ENCODE results near the gene TELO2. TPM values are rescaled to one million over a fixed set of nuclear protein-coding genes. Genes with fewer than 3 reads are reported as not detected.

The TELO2 gene
- total RNA-seq, 4 donors from 2014 or later: 17.0 to 29.3 (median 21.4) TPM

DNA sequence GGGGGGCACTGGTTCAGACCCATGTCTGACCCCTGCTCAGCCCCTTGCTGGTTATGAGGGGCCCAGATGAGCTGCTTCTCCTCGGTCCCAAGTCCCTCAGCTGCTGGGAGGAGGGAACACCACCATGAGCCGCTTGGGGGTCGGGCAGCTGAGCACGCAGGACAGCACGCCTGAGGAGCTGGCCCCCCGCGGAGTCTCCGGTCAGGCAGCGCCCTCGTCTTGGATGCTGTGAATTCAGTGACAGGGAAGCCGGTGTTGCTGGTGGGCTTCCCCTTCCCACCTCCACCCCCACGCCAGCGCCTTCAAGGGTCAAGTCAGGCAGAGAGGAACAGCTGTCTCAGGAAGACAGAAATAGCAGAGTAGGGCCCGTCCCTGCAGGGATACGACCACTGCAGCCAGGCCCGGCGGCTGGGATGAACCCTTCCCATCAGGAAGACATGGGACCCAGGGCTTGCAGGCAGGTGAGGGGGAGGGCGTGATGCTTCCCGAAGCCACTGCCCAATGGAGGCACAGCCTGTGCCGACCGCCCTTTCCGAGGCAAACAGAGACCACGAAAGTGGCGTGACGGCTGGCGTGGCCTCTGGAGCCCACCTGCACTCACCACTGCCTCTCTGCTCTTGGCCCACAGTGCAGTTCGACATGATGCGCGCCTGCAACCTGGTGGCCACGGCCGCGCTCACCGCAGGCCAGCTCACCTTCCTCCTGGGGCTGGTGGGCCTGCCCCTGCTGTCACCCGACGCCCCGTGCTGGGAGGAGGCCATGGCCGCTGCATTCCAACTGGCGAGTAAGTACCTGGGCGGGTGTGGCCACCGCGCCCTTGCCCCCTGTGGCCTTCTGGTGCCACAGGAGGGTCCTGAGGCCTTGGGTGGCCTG lies 48.4 kb downstream of the TELO2 start:
- TF ChIP-seq POLR2A (IDR thresholded peaks at IDR 0.05) (no peak), CTCF (IDR thresholded peaks at IDR 0.05) (no peak)
- intact Hi-C loops (cut with DNase I): no loop called here
- Histone ChIP-seq H3K9me3 (no peaks in the 10 kb centered on the region), H3K27me3 (no peaks in the 10 kb centered on the region), H3K27ac (peak overlapping the region in 3 of 4 donors; percentile 77 to 86 (median 82)), H3K36me3 (peaks cover 7 to 64% (median 10%) of the 10 kb centered on the region in 3 donors), H3K4me1 (peaks cover 14 to 95% (median 48%) of the 10 kb centered on the region in 3 donors), H3K4me3 (no peak overlapping the region)
- WGBS, 2 donors: 93% methylated on average over 14 of the region's 41 CpGs; no CpG with 5 or more reads in 1 of the 2 donors
- DNase-seq: no peak

- Histone ChIP-seq H3K27me3 (no peaks in the 10 kb centered on the region), H3K4me3 (no peak overlapping the region), H3K4me1 (peaks cover 14 to 95% (median 42%) of the 10 kb centered on the region in 3 donors), H3K9me3 (no peaks in the 10 kb centered on the region), H3K36me3 (peaks cover 7 to 64% (median 10%) of the 10 kb centered on the region in 3 donors), H3K27ac (peak overlapping the region in 3 of 4 donors; percentile 77 to 86 (median 82))
- WGBS, 2 donors: 93% methylated on average over 2 of the region's 2 CpGs; no CpG with 5 or more reads in 1 of the 2 donors
- no peak for DNase-seq
- TF ChIP-seq POLR2A (IDR thresholded peaks at IDR 0.05) (no peak), CTCF (IDR thresholded peaks at IDR 0.05) (no peak)
- intact Hi-C loops (cut with DNase I): no loop called here
These were observed 49.0 kb downstream of the TELO2 start for GRCh38 chr16:1542166-1542500.

- no peak for DNase-seq
- peaks cover 14 to 95% (median 40%) of the 10 kb centered on the region in 3 donors for H3K4me1 ChIP-seq
- H3K4me3 ChIP-seq: no peak overlapping the region
- H3K9me3 ChIP-seq: no peaks in the 10 kb centered on the region
- H3K27ac ChIP-seq: peak overlapping the region; percentile 55 to 86 (median 80)
- H3K36me3 ChIP-seq: peaks cover 7 to 62% (median 10%) of the 10 kb centered on the region in 3 donors
- TF ChIP-seq CTCF (IDR thresholded peaks at IDR 0.05) (no peak), POLR2A (IDR thresholded peaks at IDR 0.05) (no peak)
- WGBS, 2 donors: 87 to 89% methylated on average over 5 to 10 of the region's 18 CpGs
- intact Hi-C loops (cut with DNase I): no loop called here
- H3K27me3 ChIP-seq: no peaks in the 10 kb centered on the region
These were observed 49.4 kb downstream of the TELO2 start for GRCh38 chr16:1542533-1542932.

DNA sequence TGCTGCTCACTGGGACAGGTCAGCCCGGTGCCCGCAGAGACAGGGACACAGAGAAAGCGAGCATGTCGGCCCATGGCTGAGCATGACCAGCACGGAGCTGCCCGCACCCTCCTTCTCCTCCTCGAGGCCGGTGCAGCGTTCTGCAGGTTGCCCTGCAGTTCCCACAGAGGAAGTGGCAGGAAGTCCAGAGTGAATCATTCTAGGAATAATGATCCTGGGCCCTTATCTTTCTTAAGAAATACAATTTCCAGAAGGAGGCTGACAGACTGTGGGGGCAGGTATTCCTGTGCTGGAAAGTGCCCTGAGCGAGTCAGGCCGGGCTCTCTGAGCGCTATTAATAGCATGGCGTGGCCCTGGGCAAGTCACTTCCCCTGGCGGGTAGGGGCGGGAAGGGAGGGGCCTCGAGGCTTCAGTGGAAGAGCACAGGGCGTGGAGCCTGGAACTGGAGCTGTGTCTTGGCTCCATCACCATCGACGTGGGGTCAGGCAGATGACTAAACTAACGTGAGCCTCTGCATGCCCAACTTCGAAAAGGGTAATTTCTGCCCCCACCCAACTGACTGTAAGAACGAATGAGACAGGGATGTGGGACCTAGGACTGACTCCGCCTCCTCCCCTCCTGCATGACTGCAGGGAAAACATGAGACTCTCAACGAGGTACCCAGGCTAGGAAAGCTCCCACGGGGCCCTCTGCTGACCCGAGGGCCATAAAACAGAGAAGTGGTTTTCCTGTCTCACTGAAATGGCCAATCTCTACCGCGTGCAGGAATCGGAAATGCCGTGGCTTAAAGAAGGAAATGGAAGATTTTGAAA lies 50.1 kb downstream of the TELO2 start:
- Histone ChIP-seq H3K4me3 (peak overlapping the region in 1 of 4 donors; percentile 9), H3K4me1 (peaks cover 14 to 95% (median 48%) of the 10 kb centered on the region in 3 donors), H3K9me3 (no peaks in the 10 kb centered on the region), H3K36me3 (peaks cover 7 to 57% (median 10%) of the 10 kb centered on the region in 3 donors), H3K27ac (peak overlapping the region; percentile 55 to 86 (median 80)), H3K27me3 (no peaks in the 10 kb centered on the region)
- intact Hi-C loops (cut with DNase I): no loop called here
- DNase-seq: no peak
- 33 to 36% methylated on average over 25 to 26 of the region's 30 CpGs for WGBS, 2 donors
- no peak for TF ChIP-seq POLR2A (IDR thresholded peaks at IDR 0.05)
- no peak for TF ChIP-seq CTCF (IDR thresholded peaks at IDR 0.05)

Data from esophagus squamous epithelium (tissue), 5 donors.